ENCODE measurements around the gene SH3PXD2B. TPM values are rescaled to one million over a fixed set of nuclear protein-coding genes. Genes with fewer than 3 reads are reported as not detected.

The SH3PXD2B gene
- total RNA-seq, 1 donor from 2014 or later, result 60.8 TPM

DNA sequence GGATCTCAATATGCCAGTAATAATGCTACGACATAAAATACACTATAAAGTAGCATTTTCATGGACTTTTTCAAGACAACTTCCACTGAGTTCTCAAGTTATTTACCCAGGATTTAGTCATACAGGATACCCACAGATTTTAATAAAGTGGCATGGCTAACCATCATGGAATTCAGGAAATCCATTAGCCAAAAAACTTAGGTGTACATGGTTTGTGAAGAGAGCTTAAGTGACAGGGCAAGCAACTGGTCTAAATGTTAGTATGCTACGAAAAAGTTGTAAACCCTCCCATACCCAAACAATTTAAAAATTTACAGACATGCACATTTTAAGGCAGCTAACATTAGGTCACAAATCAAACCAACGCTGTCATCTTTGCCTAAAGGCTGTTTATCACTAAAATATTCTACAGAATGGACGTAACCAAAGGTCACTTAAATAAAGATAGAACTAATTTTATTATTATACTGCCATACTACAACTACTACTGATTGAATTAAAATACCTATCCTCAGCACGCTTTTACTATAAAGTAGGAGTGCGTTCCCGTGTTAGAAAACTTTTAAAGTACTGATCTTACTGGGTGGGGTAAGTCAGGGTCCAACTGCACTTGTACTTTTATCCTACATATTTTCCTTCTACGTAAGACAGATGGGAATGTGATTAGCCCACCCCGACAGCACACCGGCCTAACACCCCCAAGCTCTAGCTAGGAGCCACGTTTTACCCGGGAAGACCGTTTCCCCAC is 171.9 kb downstream of the SH3PXD2B start:
- no peak for DNase-seq (ENCODE audit: low spot score in 2 of 2)
- TF ChIP-seq, protein P1, sequence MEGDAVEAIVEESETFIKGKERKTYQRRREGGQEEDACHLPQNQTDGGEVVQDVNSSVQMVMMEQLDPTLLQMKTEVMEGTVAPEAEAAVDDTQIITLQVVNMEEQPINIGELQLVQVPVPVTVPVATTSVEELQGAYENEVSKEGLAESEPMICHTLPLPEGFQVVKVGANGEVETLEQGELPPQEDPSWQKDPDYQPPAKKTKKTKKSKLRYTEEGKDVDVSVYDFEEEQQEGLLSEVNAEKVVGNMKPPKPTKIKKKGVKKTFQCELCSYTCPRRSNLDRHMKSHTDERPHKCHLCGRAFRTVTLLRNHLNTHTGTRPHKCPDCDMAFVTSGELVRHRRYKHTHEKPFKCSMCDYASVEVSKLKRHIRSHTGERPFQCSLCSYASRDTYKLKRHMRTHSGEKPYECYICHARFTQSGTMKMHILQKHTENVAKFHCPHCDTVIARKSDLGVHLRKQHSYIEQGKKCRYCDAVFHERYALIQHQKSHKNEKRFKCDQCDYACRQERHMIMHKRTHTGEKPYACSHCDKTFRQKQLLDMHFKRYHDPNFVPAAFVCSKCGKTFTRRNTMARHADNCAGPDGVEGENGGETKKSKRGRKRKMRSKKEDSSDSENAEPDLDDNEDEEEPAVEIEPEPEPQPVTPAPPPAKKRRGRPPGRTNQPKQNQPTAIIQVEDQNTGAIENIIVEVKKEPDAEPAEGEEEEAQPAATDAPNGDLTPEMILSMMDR (IDR thresholded peaks at IDR 0.05), result no peak
- Histone ChIP-seq H3K36me3 (no peaks in the 10 kb centered on the region), H3K27ac (peak overlapping the region; percentile 88 to 97), H3K9me3 (no peaks in the 10 kb centered on the region), H3K27me3 (no peaks in the 10 kb centered on the region), H3K4me3 (peak overlapping the region; percentile 86 to 98), H3K4me1 (peaks cover 6 to 23% of the 10 kb centered on the region in 2 donors)
- intact Hi-C loops (cut with DNase I), result loop anchor here (1.0 to 10.0 kb wide), 10 partner anchors 40 to 1332 kb away; partner anchors contain the start of genes BNIP1, BOD1, CREBRF and NPM1

DNA sequence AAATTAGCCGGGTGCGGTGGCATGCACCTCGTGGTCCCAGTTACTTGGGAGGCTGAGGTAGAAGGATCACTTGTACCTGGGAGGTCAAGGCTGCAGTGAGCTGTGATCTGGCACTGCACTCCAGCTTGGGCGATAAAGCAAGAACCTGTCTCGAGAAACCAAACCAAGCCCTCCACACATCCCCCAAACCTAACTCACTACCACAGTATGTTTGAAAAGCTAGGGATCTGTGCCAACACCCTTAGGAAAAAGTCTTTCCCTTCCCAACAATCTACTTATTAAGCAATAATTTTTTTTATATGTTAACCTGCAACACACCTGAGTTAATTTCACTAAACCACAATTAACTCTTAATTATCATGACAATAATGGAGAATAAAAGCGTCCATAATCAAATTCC is 173.0 kb downstream of the SH3PXD2B start:
- Histone ChIP-seq H3K4me3 (peak overlapping the region; percentile 86 to 98), H3K9me3 (no peaks in the 10 kb centered on the region), H3K27ac (no peak overlapping the region), H3K27me3 (no peaks in the 10 kb centered on the region), H3K4me1 (peaks cover 6 to 23% of the 10 kb centered on the region in 2 donors), H3K36me3 (no peaks in the 10 kb centered on the region)
- no peak for DNase-seq (ENCODE audit: low spot score in 2 of 2)
- TF ChIP-seq, protein P1 (IDR thresholded peaks at IDR 0.05), result no peak
- intact Hi-C loops (cut with DNase I), result loop anchor here (5.0 to 10.0 kb wide), 9 partner anchors 41 to 1333 kb away; partner anchors contain the start of genes BNIP1, BOD1, CREBRF and NPM1

DNA sequence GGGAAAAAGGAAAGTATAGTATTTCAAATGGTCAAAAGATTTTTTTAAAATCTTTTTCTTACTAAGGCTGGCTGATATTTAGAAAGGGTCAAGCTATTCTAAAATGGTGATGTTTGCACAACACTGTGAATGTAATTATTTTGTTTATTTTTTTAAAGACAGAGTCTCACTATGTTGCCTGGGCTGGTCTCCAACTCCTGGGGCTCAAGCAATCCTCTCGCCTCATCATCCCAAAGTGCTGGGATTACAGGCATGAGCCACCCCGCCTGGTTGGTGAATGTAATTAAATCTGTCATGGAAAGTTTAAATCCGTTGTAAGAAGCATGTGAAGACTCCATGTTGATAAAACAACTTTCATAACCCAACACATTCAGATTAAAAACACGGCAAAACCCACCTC is 173.4 kb downstream of the SH3PXD2B start:
- H3K4me3 ChIP-seq, result no peak overlapping the region

DNA sequence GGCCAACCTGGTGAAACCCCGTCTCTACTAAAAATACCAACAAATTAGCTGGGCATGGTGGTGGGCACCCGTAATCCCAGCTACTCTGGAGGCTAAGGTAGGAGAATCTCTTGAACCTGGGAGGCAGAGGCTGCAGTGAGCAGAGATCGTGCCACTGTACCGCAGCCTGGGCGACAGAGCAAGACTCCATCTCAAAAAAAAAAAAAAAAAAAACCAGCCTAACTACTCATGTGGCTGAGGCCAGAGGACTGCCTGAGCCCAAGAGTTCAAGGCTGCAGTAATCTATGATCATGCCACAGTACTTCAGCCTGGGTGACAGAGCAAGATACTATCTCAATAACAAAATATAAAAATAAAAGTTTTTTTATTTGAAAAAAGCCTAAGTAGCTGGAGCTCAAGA is 174.0 kb downstream of the SH3PXD2B start:
- Histone ChIP-seq H3K4me1 (peaks cover 6 to 23% of the 10 kb centered on the region in 2 donors), H3K9me3 (no peaks in the 10 kb centered on the region), H3K4me3 (no peak overlapping the region), H3K27me3 (no peaks in the 10 kb centered on the region), H3K27ac (no peak overlapping the region), H3K36me3 (no peaks in the 10 kb centered on the region)
- intact Hi-C loops (cut with DNase I), result loop anchor here (5.0 to 10.0 kb wide), 9 partner anchors 42 to 1334 kb away; partner anchors contain the start of genes BNIP1, BOD1, CREBRF and NPM1
- DNase-seq (ENCODE audit: low spot score in 2 of 2), result no peak
- TF ChIP-seq, protein P1 (IDR thresholded peaks at IDR 0.05), result no peak

More for the DNA sequence above, 173.4 kb downstream of the SH3PXD2B start:
- no peaks in the 10 kb centered on the region for H3K36me3 ChIP-seq
- peaks cover 6 to 23% of the 10 kb centered on the region in 2 donors for H3K4me1 ChIP-seq
- no peaks in the 10 kb centered on the region for H3K27me3 ChIP-seq
- no peak overlapping the region for H3K27ac ChIP-seq
- DNase-seq (ENCODE audit: low spot score in 2 of 2), result no peak
- TF ChIP-seq, protein P1 (IDR thresholded peaks at IDR 0.05), result no peak
- intact Hi-C loops (cut with DNase I), result loop anchor here (5.0 to 10.0 kb wide), 9 partner anchors 41 to 1334 kb away; partner anchors contain the start of genes BNIP1, BOD1, CREBRF and NPM1
- no peaks in the 10 kb centered on the region for H3K9me3 ChIP-seq

DNA sequence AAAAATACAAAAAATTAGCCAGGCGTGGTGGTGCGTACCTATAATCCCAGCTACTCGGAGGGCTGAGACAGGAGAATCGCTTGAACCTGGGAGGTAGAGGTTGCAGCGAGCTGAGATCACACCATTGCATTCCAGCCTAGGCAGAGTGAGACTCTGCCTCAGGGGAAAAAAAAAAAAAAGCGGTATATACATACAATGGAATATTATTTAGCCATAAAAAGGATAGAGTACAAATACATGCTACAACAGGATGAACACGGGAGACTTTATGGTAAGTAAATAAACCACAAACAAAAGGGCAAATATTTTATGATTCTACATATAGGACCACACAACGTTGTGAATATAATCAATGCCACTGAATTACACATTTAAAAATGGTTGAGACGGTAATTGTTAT is 176.0 kb downstream of the SH3PXD2B start:
- DNase-seq (ENCODE audit: low spot score in 2 of 2), result no peak
- H3K9me3 ChIP-seq, result no peaks in the 10 kb centered on the region
- intact Hi-C loops (cut with DNase I), result no loop called here
- no peak overlapping the region for H3K27ac ChIP-seq
- no peaks in the 10 kb centered on the region for H3K27me3 ChIP-seq
- H3K36me3 ChIP-seq, result no peaks in the 10 kb centered on the region
- TF ChIP-seq, protein P1 (IDR thresholded peaks at IDR 0.05), result no peak
- H3K4me3 ChIP-seq, result no peak overlapping the region
- peaks cover 6 to 20% of the 10 kb centered on the region in 2 donors for H3K4me1 ChIP-seq
